Naive thymus-derived CD4-positive, alpha-beta T cell (primary cell): Measurements from ENCODE around the gene TIAM1. TPM values are rescaled to one million over a fixed set of nuclear protein-coding genes. Genes with fewer than 3 reads are reported as not detected.
A peak's percentile ranks its signal among the peaks of the same experiment; 100 is the strongest.

Source experiments
- ATAC-seq: fragments of 150-1000 bp; cut with Tn5 transposase; 2 replicates; pipeline ENCODE4 v1.10.0; 2021; ENCODE audit warnings: mild to moderate bottlenecking, moderate library complexity
- CTCF ChIA-PET: fragments of 350-600 bp; sonication (Branson Sonifier 250); formaldehyde crosslinking; loops from one replicate; lab custom pipeline; 2021; ENCODE audit warnings: antibody characterized with exemption; lab: Charles Lee
- POLR2A ChIA-PET: fragments of 350-600 bp; sonication (Branson Sonifier 250); formaldehyde crosslinking; loops from one replicate; lab custom pipeline; 2021; ENCODE audit warnings: antibody characterized with exemption, inconsistent platforms; lab: Charles Lee
- DNase-seq, 9 donors: peaks; one replicate each; pipeline versions ENCODE4 v3.0.0 to v3.0.0-alpha.2; 2020 to 2022; ENCODE audit warnings: mixed read lengths in 1 of 9
- H3K27ac ChIP-seq: one replicate; pipeline ENCODE4 v1.7.0; 2013; ENCODE audit warnings: mild to moderate bottlenecking, low read depth, low read length, moderate library complexity
- H3K27me3 ChIP-seq, 2 donors: one replicate each; pipeline ENCODE4 v1.7.0; 2013; ENCODE audit warnings: low read length in 2 of 2, mild to moderate bottlenecking in 2 of 2, moderate library complexity in 2 of 2; ENCODE audit not compliant: control insufficient read depth in 2 of 2, insufficient read depth in 2 of 2
- H3K36me3 ChIP-seq, 3 experiments: 1 replicate in 2 of 3; 2 replicates in 1 of 3; pipeline ENCODE4 v1.7.0; 2013; ENCODE audit warnings: low read length in 3 of 3, mild to moderate bottlenecking in 3 of 3, moderate library complexity in 1 of 3; ENCODE audit not compliant: insufficient read depth in 3 of 3, control insufficient read depth in 2 of 3
- H3K4me1 ChIP-seq, 2 donors: one replicate each; pipeline ENCODE4 v1.7.0; 2013; ENCODE audit warnings: low read length in 2 of 2, mild to moderate bottlenecking in 2 of 2, moderate library complexity in 1 of 2; ENCODE audit not compliant: control insufficient read depth in 2 of 2, insufficient read depth in 2 of 2
- H3K4me3 ChIP-seq: 2 replicates; pipeline ENCODE4 v1.7.0; 2013; ENCODE audit warnings: mild to moderate bottlenecking, low read length
- H3K9me3 ChIP-seq, 3 experiments: 1 replicate in 2 of 3; 2 replicates in 1 of 3; pipeline ENCODE4 v1.7.0; 2013; ENCODE audit warnings: low read length in 3 of 3; ENCODE audit not compliant: control insufficient read depth in 2 of 3
- H3K27ac Mint-ChIP-seq, 9 donors: one replicate each; pipeline ENCODE4 v1.8.0; 2020 to 2022; ENCODE audit warnings: mixed read lengths in 9 of 9, mild to moderate bottlenecking in 8 of 9, moderate library complexity in 5 of 9, inconsistent platforms in 2 of 9
- H3K27me3 Mint-ChIP-seq, 5 donors: one replicate each; pipeline ENCODE4 v1.8.0; 2021 to 2022; ENCODE audit warnings: mixed read lengths in 5 of 5, mild to moderate bottlenecking in 1 of 5
- H3K36me3 Mint-ChIP-seq, 5 donors: one replicate each; pipeline ENCODE4 v1.8.0; 2020 to 2022; ENCODE audit warnings: mixed read lengths in 5 of 5, mild to moderate bottlenecking in 3 of 5, inconsistent platforms in 1 of 5
- H3K4me1 Mint-ChIP-seq, 7 donors: one replicate each; pipeline ENCODE4 v1.8.0; 2020 to 2022; ENCODE audit warnings: mixed read lengths in 7 of 7, mild to moderate bottlenecking in 3 of 7, inconsistent platforms in 1 of 7
- H3K4me3 Mint-ChIP-seq, 10 donors: one replicate each; pipeline ENCODE4 v1.8.0; 2020 to 2022; ENCODE audit warnings: mild to moderate bottlenecking in 10 of 10, mixed read lengths in 10 of 10, moderate library complexity in 6 of 10, inconsistent platforms in 2 of 10
- H3K9me3 Mint-ChIP-seq, 11 donors: one replicate each; pipeline ENCODE4 v1.8.0; 2020 to 2022; ENCODE audit warnings: mixed read lengths in 11 of 11, mild to moderate bottlenecking in 4 of 11, inconsistent platforms in 1 of 11, moderate library complexity in 1 of 11
- intact Hi-C, 2 donors: fragments of 100-400 bp; cut with micrococcal nuclease; formaldehyde crosslinking; loops; one replicate each; pipeline ENCODE4 v1.15.1; 2023
- polyA plus RNA-seq, 2 donors: library from polyadenylated mRNA; unstranded; fragments of 300-500 nt; fragmentation: Illumina TruSeq; gene quantifications; one replicate each; pipeline ENCODE4 v1.2.3, GENCODE V29; 2021
- total RNA-seq, 6 experiments: library from RNA in 5 of 6; stranded (reverse) in 5 of 6; gene quantifications; 1 replicate in 5 of 6; 2 replicates in 1 of 6; pipeline ENCODE4 v1.2.3 and lab custom pipeline; 2021 to 2026

The TIAM1 gene
- total and polyA plus RNA-seq, 7 experiments from 2014 or later = 24.8 to 103 (median 73.9) TPM

DNA sequence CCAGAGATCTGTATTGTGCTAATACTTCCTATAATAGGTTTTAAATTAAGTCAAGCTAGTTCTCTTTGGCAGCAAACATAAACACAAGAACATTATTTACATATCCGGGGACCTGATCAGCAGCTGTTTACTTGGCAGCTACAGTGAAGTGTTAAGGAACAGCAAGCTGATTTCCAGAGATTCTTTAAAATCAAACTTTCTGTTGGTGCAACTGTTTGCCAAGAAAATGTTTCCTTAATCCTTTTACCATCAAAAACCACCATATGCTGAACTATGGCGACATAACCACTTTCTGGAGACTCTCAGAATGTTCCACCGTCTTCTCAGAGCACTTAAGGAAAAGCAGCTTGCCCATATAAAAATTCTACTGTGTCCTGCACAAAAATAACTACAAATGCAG is 198.8 kb downstream of the TIAM1 start:
- POLR2A ChIA-PET = interaction anchor here (0.9 to 1.3 kb wide), 4 partner anchors 8 to 29 kb away, joined by 4 to 6 read pairs (median 4); no protein-coding TSS in a partner anchor
- Histone ChIP-seq H3K4me1 (peaks cover 0 to 28% of the 10 kb centered on the region in 2 donors), H3K9me3 (no peaks in the 10 kb centered on the region), H3K27ac (no peak overlapping the region), H3K27me3 (no peaks in the 10 kb centered on the region), H3K36me3 (peaks cover 0 to 26% (median 5%) of the 10 kb centered on the region in 3 experiments), H3K4me3 (no peak overlapping the region)
- intact Hi-C loops = no loop called here
- Mint-ChIP-seq H3K4me3 (no peak overlapping the region), H3K27ac (peak overlapping the region in 3 of 9 donors; percentile 11 to 47 (median 40)), H3K27me3 (no peaks in the 10 kb centered on the region), H3K4me1 (peaks cover 25 to 82% (median 58%) of the 10 kb centered on the region in 7 donors), H3K9me3 (peaks cover 0 to 6% (median 0%) of the 10 kb centered on the region in 11 donors), H3K36me3 (peaks cover 13 to 57% (median 50%) of the 10 kb centered on the region in 5 donors)
- DNase-seq (no peak), ATAC-seq (no peak)
- CTCF ChIA-PET = interaction anchor here (0.6 to 3.5 kb wide), 4 partner anchors 34 to 46 kb away, joined by 3 to 19 read pairs (median 4); no protein-coding TSS in a partner anchor

DNA sequence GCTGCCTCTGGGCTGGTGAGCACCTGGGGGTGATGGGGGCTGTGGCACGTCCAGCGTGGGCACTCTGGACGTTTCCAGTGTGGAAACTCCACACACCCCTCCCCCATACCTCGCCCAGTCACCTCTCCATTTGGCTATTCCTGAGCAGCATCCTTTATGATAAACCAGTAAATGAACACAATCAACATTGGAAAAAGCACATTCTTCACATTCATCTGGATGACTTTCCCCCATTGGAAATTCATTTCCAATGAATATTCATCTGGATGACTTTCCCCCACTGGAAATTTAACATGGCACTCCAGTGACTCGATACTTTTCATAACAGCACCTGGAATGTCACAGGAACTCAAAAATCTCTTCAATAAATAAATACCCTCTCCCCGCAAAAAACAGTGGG is 201.0 kb downstream of the TIAM1 start:
- peaks cover 0 to 37% (median 0%) of the 10 kb centered on the region in 3 experiments for H3K36me3 ChIP-seq
- ChIA-PET POLR2A (interaction anchor here (0.9 to 2.5 kb wide), 7 partner anchors 10 to 40 kb away, joined by 3 to 19 read pairs (median 4); no protein-coding TSS in a partner anchor), CTCF (interaction anchor here (0.6 to 3.5 kb wide), 11 partner anchors 10 to 313 kb away, joined by 3 to 19 read pairs (median 7); partner anchors contain the start of gene KRTAP7-1)
- H3K4me1 ChIP-seq = peaks cover 0 to 24% of the 10 kb centered on the region in 2 donors
- H3K9me3 Mint-ChIP-seq = peaks cover 0 to 2% (median 0%) of the 10 kb centered on the region in 11 donors
- no peaks in the 10 kb centered on the region for H3K27me3 Mint-ChIP-seq
- H3K4me3 ChIP-seq = no peak overlapping the region
- intact Hi-C loops = loop anchor here (2.0 kb wide), 2 partner anchors 26 to 44 kb away; no protein-coding TSS in a partner anchor
- H3K36me3 Mint-ChIP-seq = peaks cover 10 to 58% (median 42%) of the 10 kb centered on the region in 5 donors
- H3K27ac Mint-ChIP-seq = no peak overlapping the region
- ATAC-seq (no peak), DNase-seq (no peak)
- H3K9me3 ChIP-seq = no peaks in the 10 kb centered on the region
- H3K4me1 Mint-ChIP-seq = peaks cover 9 to 73% (median 52%) of the 10 kb centered on the region in 7 donors
- H3K27ac ChIP-seq = no peak overlapping the region
- H3K27me3 ChIP-seq = no peaks in the 10 kb centered on the region
- H3K4me3 Mint-ChIP-seq = no peak overlapping the region

DNA sequence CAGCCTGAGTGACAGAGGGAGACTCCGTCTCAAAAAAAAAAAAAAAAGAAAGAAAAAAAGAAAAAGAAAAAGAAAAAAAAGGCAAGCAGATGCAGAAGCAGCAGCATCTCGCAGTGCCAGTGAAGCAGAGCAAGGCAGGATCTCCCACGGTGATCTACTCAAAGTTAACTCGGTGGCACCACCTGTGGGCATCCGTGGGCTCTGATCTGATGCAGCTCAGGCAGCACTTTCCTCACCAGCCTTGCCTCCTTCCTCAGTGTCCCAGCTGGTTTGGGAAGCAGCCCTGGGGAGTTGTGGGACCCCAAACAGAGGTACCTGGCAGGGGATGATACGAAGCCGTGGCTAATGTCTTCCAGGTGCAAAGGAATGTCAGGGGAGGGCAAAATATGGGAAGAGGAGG is 201.5 kb downstream of the TIAM1 start:
- ATAC-seq = peak; percentile 90

DNA sequence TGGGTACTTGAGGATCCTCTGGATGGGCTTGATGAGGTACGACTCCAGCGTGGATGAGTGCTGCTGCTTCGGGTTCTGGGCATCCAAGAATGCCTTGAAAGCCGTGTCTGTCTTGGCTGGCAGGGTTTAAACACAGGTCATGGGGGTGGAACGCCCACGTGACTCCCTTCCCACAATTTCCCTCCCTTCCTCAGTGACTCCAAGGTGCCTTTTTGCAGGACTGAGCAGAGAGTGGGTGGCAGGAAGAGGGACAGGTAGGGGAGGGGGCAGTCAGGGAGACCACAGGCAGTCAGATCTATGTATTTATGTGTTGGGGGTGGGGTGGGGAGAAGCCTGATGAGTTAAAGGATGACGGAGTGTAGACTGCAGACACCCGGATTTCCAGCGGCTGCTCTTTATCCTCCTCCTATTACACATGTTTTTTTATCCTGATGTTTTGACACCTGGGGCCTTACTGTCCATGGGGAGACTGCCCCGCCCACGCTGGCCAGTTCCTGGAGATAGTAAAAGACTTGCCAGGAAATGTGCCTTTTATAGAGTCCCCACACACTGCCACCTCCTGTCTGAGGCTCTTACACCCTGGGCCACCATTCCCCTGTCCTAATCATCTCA is 202.6 kb downstream of the TIAM1 start:
- Mint-ChIP-seq H3K9me3 (peaks cover 0 to 2% (median 0%) of the 10 kb centered on the region in 11 donors), H3K27ac (peak overlapping the region in 3 of 9 donors; percentile 37 to 56 (median 43)), H3K27me3 (no peaks in the 10 kb centered on the region), H3K4me3 (no peak overlapping the region), H3K4me1 (peaks cover 6 to 69% (median 51%) of the 10 kb centered on the region in 7 donors), H3K36me3 (peaks cover 11 to 63% (median 45%) of the 10 kb centered on the region in 5 donors)
- DNase-seq (no peak), ATAC-seq (no peak)
- H3K4me3 ChIP-seq = no peak overlapping the region
- no peak overlapping the region for H3K27ac ChIP-seq
- POLR2A ChIA-PET = interaction anchor here (0.6 to 2.5 kb wide), 4 partner anchors 9 to 42 kb away, joined by 3 to 19 read pairs (median 3); no protein-coding TSS in a partner anchor
- intact Hi-C loops = no loop called here
- H3K36me3 ChIP-seq = peaks cover 0 to 50% (median 0%) of the 10 kb centered on the region in 3 experiments
- CTCF ChIA-PET = interaction anchor here (1.0 kb wide), 1 partner anchor 32 kb away, joined by 3 read pairs; no protein-coding TSS in a partner anchor
- no peaks in the 10 kb centered on the region for H3K9me3 ChIP-seq
- H3K27me3 ChIP-seq = no peaks in the 10 kb centered on the region
- peaks cover 0 to 11% of the 10 kb centered on the region in 2 donors for H3K4me1 ChIP-seq

More for the DNA sequence above, 201.5 kb downstream of the TIAM1 start:
- intact Hi-C loops = loop anchor here (1.0 to 2.0 kb wide), 7 partner anchors 9 to 438 kb away; no protein-coding TSS in a partner anchor
- H3K4me3 Mint-ChIP-seq = peak overlapping the region in 1 of 10 donors; percentile 16
- Histone ChIP-seq H3K4me3 (no peak overlapping the region), H3K36me3 (peaks cover 0 to 39% (median 0%) of the 10 kb centered on the region in 3 experiments), H3K27me3 (no peaks in the 10 kb centered on the region), H3K9me3 (no peaks in the 10 kb centered on the region), H3K4me1 (peaks cover 0 to 20% of the 10 kb centered on the region in 2 donors), H3K27ac (no peak overlapping the region)
- H3K36me3 Mint-ChIP-seq = peaks cover 9 to 61% (median 42%) of the 10 kb centered on the region in 5 donors
- POLR2A ChIA-PET = interaction anchor here (0.6 to 2.5 kb wide), 7 partner anchors 10 to 40 kb away, joined by 3 to 19 read pairs (median 4); no protein-coding TSS in a partner anchor
- H3K4me1 Mint-ChIP-seq = peaks cover 8 to 70% (median 50%) of the 10 kb centered on the region in 7 donors
- H3K9me3 Mint-ChIP-seq = peaks cover 0 to 2% (median 0%) of the 10 kb centered on the region in 11 donors
- peak overlapping the region in 2 of 9 donors; percentile 28 to 41 for H3K27ac Mint-ChIP-seq
- CTCF ChIA-PET = interaction anchor here (0.9 to 3.5 kb wide), 6 partner anchors 10 to 44 kb away, joined by 4 to 19 read pairs (median 8); no protein-coding TSS in a partner anchor
- DNase-seq = peak in 7 of 9 donors; percentile 34 to 64 (median 52)
- H3K27me3 Mint-ChIP-seq = no peaks in the 10 kb centered on the region

DNA sequence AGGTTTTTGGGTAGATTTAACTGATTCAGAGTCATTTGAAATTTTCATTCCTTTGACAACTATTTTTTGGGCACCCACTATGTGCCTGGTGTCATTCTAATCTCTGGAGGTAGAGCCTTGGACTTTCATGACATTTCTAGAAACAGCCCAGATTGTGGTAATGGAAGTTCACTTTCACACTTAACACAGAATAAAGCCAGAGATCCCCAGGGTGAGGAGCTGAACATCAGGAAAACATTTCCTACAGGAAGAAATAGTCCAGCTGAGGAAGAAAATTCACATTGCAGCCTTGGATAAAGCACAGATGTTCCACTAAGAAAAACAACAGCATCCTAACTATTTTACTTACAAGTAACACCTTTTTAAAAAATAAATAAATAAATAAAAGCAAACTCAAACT is 203.4 kb downstream of the TIAM1 start:
- peak overlapping the region in 4 of 9 donors; percentile 13 to 68 (median 24) for H3K27ac Mint-ChIP-seq
- H3K27me3 Mint-ChIP-seq = no peaks in the 10 kb centered on the region
- DNase-seq (no peak), ATAC-seq (no peak)
- Histone ChIP-seq H3K9me3 (no peaks in the 10 kb centered on the region), H3K4me3 (no peak overlapping the region), H3K27me3 (no peaks in the 10 kb centered on the region), H3K4me1 (peaks cover 0 to 11% of the 10 kb centered on the region in 2 donors), H3K36me3 (peaks cover 0 to 51% (median 2%) of the 10 kb centered on the region in 3 experiments), H3K27ac (no peak overlapping the region)
- ChIA-PET POLR2A (interaction anchor here (0.6 to 1.2 kb wide), 4 partner anchors 40 to 100 kb away, joined by 3 read pairs; no protein-coding TSS in a partner anchor), CTCF (interaction anchor here (1.0 kb wide), 1 partner anchor 31 kb away, joined by 3 read pairs; no protein-coding TSS in a partner anchor)
- peaks cover 0 to 2% (median 0%) of the 10 kb centered on the region in 11 donors for H3K9me3 Mint-ChIP-seq
- intact Hi-C loops = no loop called here
- peaks cover 6 to 68% (median 49%) of the 10 kb centered on the region in 7 donors for H3K4me1 Mint-ChIP-seq
- H3K36me3 Mint-ChIP-seq = peaks cover 11 to 63% (median 46%) of the 10 kb centered on the region in 5 donors
- H3K4me3 Mint-ChIP-seq = peak overlapping the region in 1 of 10 donors; percentile 36

DNA sequence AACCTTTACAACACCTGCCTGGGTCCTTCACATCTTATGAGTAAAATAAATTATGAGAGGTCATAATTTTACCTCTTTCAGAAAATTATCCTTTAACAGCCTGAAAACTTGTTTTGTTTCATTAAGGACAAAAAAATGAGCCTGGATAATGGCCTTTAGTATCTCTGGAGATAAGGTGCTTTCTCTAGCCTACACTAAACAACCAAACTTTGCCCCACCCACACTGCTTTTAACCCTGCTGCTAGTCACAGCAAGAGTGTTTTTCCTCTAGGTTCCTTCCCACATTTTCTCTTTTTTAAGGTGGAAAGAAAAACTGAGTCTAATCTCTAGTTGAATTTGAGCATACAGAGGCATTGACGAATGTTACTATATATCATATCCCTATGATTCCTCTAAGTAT is 204.0 kb downstream of the TIAM1 start:
- no peak for ATAC-seq
- no peaks in the 10 kb centered on the region for H3K9me3 ChIP-seq
- Mint-ChIP-seq H3K4me1 (peaks cover 11 to 69% (median 50%) of the 10 kb centered on the region in 7 donors), H3K4me3 (no peak overlapping the region), H3K36me3 (peaks cover 14 to 68% (median 48%) of the 10 kb centered on the region in 5 donors), H3K27me3 (no peaks in the 10 kb centered on the region), H3K9me3 (peaks cover 0 to 2% (median 0%) of the 10 kb centered on the region in 11 donors), H3K27ac (peak overlapping the region in 3 of 9 donors; percentile 46 to 68 (median 47))
- H3K4me1 ChIP-seq = peaks cover 0 to 15% of the 10 kb centered on the region in 2 donors
- no peak overlapping the region for H3K4me3 ChIP-seq
- CTCF ChIA-PET = interaction anchor here (0.7 kb wide), 1 partner anchor 30 kb away, joined by 3 read pairs; no protein-coding TSS in a partner anchor
- no peak overlapping the region for H3K27ac ChIP-seq
- no peaks in the 10 kb centered on the region for H3K27me3 ChIP-seq
- DNase-seq = no peak
- peaks cover 0 to 51% (median 5%) of the 10 kb centered on the region in 3 experiments for H3K36me3 ChIP-seq
- POLR2A ChIA-PET = no interaction called here
- intact Hi-C loops = no loop called here
